Loucy (cell line): ENCODE measurements around the gene TNFRSF14.

Experiments
- H2AFZ ChIP-seq: fragments of 200-600 bp; sonication (generic); 2 replicates; pipeline ENCODE4 v1.6.0; 2016; ENCODE audit warnings: antibody characterized with exemption, mild to moderate bottlenecking, low read length, moderate library complexity
- H3F3A ChIP-seq: fragments of 200-600 bp; 2 replicates; pipeline ENCODE4 v1.6.0; 2016; ENCODE audit warnings: antibody characterized with exemption, low read depth, mild to moderate bottlenecking
- H3K27me3 ChIP-seq: fragments of 200-600 bp; sonication (generic); 2 replicates; pipeline ENCODE4 v1.6.1; 2014; ENCODE audit warnings: low read length, mild to moderate bottlenecking; ENCODE audit not compliant: insufficient read depth, poor library complexity, severe bottlenecking
- H3K36me3 ChIP-seq: fragments of 200-600 bp; sonication (generic); 2 replicates; pipeline ENCODE4 v1.6.1; 2016; ENCODE audit warnings: low read length; ENCODE audit not compliant: insufficient read depth
- H3K4me1 ChIP-seq: fragments of 200-600 bp; sonication (generic); 2 replicates; pipeline ENCODE4 v1.5.1; 2014; ENCODE audit warnings: low read length, mild to moderate bottlenecking; ENCODE audit not compliant: insufficient read depth, poor library complexity, severe bottlenecking
- H3K4me2 ChIP-seq: fragments of 200-600 bp; sonication (generic); 2 replicates; pipeline ENCODE4 v1.6.0; 2014; ENCODE audit warnings: antibody characterized with exemption, low read length, low read depth, mild to moderate bottlenecking; ENCODE audit not compliant: poor library complexity, severe bottlenecking
- H3K4me3 ChIP-seq: fragments of 200-600 bp; sonication (generic); 2 replicates; pipeline ENCODE4 v1.5.1; 2014; ENCODE audit warnings: low read length, mild to moderate bottlenecking, mixed read lengths; ENCODE audit not compliant: poor library complexity, severe bottlenecking
- H3K79me2 ChIP-seq: fragments of 200-600 bp; sonication (generic); 2 replicates; pipeline ENCODE4 v1.6.1; 2014; ENCODE audit warnings: low read length; ENCODE audit not compliant: insufficient read depth
- H3K9ac ChIP-seq: fragments of 200-600 bp; sonication (generic); 2 replicates; pipeline ENCODE4 v1.6.0; 2014; ENCODE audit warnings: mild to moderate bottlenecking, low read depth, low read length, moderate library complexity; ENCODE audit not compliant: poor library complexity, severe bottlenecking
- H3K9me2 ChIP-seq: fragments of 200-600 bp; sonication (generic); replicated peaks from 2 replicates; pipeline ENCODE4 v1.6.1; 2016; ENCODE audit warnings: low read depth, low read length, mixed read lengths
- H3K9me3 ChIP-seq: fragments of 200-600 bp; sonication (generic); 2 replicates; pipeline ENCODE4 v1.6.1; 2014; ENCODE audit warnings: mild to moderate bottlenecking, antibody characterized with exemption, low read length, low read depth; ENCODE audit not compliant: insufficient read depth
- H4K20me1 ChIP-seq: fragments of 200-600 bp; sonication (generic); 2 replicates; pipeline ENCODE4 v1.6.0; 2014; ENCODE audit warnings: antibody characterized with exemption, low read length, mild to moderate bottlenecking; ENCODE audit not compliant: insufficient read depth, poor library complexity, severe bottlenecking
- CTCF ChIP-seq: fragments of 200-600 bp; sonication (generic); conservative IDR thresholded peaks from 2 replicates; pipeline ENCODE4 v1.5.1; 2014; ENCODE audit warnings: mild to moderate bottlenecking, antibody characterized with exemption, low read length
- EZH2phosphoT487 ChIP-seq: fragments of 200-600 bp; IDR thresholded peaks from 2 replicates; pipeline ENCODE4 v1.6.1; 2018; ENCODE audit warnings: antibody characterized with exemption, mild to moderate bottlenecking, moderate library complexity, borderline replicate concordance

Gene TNFRSF14

GRCh38 chr1:2603521-2604155 lies 47.5 kb downstream of the TNFRSF14 start:
- Histone ChIP-seq H3K9ac (no peak overlapping the region), H3K9me3 (peaks cover 7% of the 10 kb centered on the region; the same call in 1 of the 2 replicates), H3K4me1 (no peaks in the 10 kb centered on the region), H3K27me3 (no peaks in the 10 kb centered on the region), H3K79me2 (no peaks in the 10 kb centered on the region), H3K4me2 (no peak overlapping the region), H3K36me3 (no peaks in the 10 kb centered on the region), H4K20me1 (no peaks in the 10 kb centered on the region), H3K4me3 (no peak overlapping the region), H3F3A (no peaks in the 10 kb centered on the region), H2AFZ (no peak overlapping the region), H3K9me2 (no peaks in the 10 kb centered on the region)
- TF ChIP-seq EZH2phosphoT487 (no peak), CTCF (no peak)

DNA sequence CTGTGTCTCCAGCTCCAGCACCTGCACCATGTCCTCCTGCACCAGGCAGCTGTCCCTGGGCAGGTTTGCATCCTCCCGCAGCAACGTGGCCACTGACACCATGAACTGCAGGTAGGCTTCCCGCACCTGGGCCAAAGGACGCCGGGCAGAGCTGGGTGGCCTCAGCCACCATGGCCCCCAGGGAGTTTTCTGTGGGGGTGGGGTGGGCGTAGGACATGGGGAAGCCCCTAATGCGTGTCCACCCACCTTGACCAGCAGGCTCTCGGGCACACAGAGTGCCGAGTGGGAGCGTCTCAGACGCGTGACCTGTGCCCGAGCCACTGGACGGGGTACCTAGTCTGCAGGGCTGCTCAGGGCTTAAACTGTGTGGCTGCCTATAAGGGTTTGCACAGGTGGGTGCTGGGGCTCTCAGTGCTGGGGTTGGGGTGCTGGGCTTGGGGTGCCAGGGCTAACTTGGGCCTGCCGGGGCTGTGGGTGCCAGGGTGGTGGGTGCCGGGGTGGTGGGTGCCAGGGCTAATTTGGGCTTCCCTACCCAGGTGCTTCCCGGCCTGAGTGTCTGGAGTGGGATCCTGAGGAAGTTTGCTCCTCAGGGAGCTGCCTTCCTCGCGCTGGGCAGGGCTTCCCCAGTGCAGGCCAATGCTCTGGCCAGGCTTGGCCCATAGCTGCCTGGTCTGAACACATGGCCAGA lies 48.1 kb downstream of the TNFRSF14 start:
- H3K9me3 ChIP-seq = peaks cover 7% of the 10 kb centered on the region; the same call in 1 of the 2 replicates
- H3K9me2 ChIP-seq = no peaks in the 10 kb centered on the region
- H3K36me3 ChIP-seq = no peaks in the 10 kb centered on the region
- no peak overlapping the region for H3K4me2 ChIP-seq
- no peaks in the 10 kb centered on the region for H3K79me2 ChIP-seq
- no peak overlapping the region for H3K4me3 ChIP-seq
- H3K9ac ChIP-seq = no peak overlapping the region
- H2AFZ ChIP-seq = no peak overlapping the region
- no peaks in the 10 kb centered on the region for H4K20me1 ChIP-seq
- H3F3A ChIP-seq = no peaks in the 10 kb centered on the region
- no peaks in the 10 kb centered on the region for H3K27me3 ChIP-seq
- TF ChIP-seq CTCF (no peak), EZH2phosphoT487 (no peak)
- no peaks in the 10 kb centered on the region for H3K4me1 ChIP-seq

GRCh38 chr1:2604844-2605508 lies 48.8 kb downstream of the TNFRSF14 start:
- TF ChIP-seq EZH2phosphoT487 = no peak
- no peak for TF ChIP-seq CTCF
- no peak overlapping the region for H3K9ac ChIP-seq
- no peaks in the 10 kb centered on the region for H3K36me3 ChIP-seq
- no peaks in the 10 kb centered on the region for H3K79me2 ChIP-seq
- no peak overlapping the region for H3K4me2 ChIP-seq
- no peaks in the 10 kb centered on the region for H3F3A ChIP-seq
- no peaks in the 10 kb centered on the region for H3K27me3 ChIP-seq
- H3K4me1 ChIP-seq = no peaks in the 10 kb centered on the region
- no peak overlapping the region for H3K4me3 ChIP-seq
- peaks cover 7% of the 10 kb centered on the region; the same call in 1 of the 2 replicates for H3K9me3 ChIP-seq
- H2AFZ ChIP-seq = no peak overlapping the region
- H4K20me1 ChIP-seq = no peaks in the 10 kb centered on the region
- H3K9me2 ChIP-seq = no peaks in the 10 kb centered on the region
